Daoy (cell line): Measurements from ENCODE around the gene CHCHD3. TPM values are rescaled to one million over a fixed set of nuclear protein-coding genes. Genes with fewer than 3 reads are reported as not detected.
"Not testable (repeated sequence)": the region's sequence is repeated elsewhere in the genome, so short reads cannot be mapped to it uniquely, and the experiment has no call there.

ENCODE experiments used
- DNase-seq: peaks from one replicate; pipeline ENCODE4 v3.0.0-alpha.2; 2015; ENCODE audit warnings: low read depth
- total RNA-seq: library from RNA; depleted of rRNA; stranded (reverse); fragments of >200 nt; shearing (Covaris generic); gene quantifications from 2 replicates; pipeline ENCODE4 v1.2.3, GENCODE V29; 2014

CHCHD3 gene
- total RNA-seq, 1 experiment from 2014 or later, result 280 TPM

DNA sequence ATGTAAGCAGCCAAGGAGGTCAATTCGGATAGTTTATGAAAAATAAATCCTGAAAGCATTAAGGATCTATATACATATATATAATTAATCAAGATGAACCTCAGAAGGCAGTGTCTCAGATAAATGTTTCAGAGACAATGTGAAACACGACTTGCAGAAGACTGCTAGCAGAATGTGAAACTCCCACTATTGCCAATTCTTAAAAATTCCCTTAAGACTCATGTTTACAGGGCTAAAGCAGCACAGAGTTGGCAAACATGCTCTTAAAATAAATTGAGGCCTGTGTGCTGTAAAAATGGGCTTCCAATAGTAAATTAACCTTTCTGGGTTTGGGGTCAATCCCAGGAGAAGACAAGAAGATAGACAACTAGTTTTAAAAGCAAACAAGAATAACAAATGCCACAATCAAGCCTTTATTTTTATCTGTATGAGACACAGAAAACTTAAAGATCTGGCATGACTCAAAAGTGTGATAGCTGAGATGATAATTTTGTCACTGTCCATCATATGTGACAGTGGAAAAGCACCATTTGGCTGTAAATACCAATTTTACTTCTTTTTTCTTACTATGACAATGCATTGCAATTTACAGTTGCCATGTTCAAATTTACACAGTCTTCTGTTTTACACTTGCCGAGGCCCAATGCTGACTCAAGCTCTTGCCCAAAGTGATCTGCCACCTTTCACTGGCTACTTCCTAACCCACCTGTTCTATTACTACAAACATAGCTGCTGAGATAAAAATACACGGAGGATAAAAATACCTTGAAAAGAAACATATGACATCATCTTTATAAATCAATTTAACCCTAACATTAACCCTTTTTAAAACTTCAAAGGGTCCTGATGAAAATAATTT, 78.6 kb downstream of the CHCHD3 start:
- DNase-seq, result no peak

DNA sequence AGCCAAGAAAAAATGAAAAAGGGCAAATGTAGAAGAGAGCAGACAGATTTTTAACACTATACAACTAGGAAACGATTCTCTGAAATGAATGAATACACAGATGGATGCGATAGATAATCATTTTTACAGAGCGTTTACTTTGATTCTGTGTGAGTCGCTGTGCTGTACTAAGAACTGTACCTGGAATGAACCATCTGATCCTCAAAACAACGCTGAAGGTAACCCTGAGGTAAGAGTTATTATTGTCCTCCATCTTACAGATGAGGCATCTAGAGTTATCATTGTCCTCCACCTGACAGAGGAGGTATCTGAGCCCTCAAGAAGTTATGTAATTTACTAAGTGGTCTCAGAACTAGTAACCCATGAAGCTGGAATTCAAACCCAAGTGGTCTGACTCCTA, 80.2 kb downstream of the CHCHD3 start:
- DNase-seq, result no peak

DNA sequence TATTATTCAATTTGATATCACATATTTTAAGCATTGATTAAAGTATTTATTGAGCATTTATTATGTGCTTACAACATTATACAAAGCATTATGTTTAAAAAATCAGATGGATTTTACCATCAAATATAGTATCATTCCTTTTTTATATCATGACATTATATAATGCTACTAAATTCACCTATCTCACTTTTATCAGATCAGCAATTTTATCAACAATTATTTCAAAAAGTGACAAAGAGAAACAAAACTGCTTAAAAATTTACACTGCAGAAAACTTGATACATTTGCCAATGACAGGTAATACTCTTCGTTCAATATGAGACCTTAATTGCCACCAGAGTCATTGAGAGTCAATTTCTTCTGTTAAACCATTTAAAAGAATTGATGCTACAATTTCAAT, 82.0 kb downstream of the CHCHD3 start:
- no peak for DNase-seq

DNA sequence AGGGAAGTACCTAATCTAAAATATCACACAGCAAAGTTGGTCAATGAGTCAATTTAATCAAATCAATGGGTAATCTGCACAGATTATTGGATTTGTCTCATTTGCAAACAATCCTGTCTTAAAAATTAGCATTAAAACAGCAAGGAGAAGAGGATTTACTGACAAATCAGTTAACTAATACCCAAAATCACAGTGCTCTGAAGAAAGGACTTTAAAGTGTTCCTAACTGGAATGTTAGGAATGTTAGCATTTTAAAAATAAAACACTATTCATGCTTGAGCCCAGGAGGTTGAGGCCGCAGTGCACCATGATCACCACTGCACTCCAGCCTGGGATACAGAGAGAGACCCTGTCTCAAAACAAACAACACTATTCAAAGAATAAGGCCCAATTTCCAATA, 83.1 kb downstream of the CHCHD3 start:
- DNase-seq, result no peak

DNA sequence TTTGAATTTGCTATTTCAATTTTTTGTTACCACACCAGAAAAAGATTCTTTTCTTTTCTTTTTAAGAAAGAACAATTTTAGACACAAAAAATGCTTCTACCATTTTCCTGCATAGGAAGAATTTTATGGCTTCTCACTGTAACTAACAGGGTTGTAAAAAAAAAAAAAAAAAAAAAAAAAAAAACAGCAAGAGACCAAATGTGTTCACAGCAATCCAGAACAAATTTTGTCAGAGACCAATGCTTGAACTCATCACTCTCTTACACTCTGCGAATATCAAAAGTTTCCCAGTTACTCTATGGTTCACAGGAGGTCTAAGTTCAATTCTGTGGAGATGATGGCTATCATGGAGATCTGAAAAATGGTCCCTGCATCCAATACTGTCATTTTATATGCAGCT, 84.4 kb downstream of the CHCHD3 start:
- no peak for DNase-seq

DNA sequence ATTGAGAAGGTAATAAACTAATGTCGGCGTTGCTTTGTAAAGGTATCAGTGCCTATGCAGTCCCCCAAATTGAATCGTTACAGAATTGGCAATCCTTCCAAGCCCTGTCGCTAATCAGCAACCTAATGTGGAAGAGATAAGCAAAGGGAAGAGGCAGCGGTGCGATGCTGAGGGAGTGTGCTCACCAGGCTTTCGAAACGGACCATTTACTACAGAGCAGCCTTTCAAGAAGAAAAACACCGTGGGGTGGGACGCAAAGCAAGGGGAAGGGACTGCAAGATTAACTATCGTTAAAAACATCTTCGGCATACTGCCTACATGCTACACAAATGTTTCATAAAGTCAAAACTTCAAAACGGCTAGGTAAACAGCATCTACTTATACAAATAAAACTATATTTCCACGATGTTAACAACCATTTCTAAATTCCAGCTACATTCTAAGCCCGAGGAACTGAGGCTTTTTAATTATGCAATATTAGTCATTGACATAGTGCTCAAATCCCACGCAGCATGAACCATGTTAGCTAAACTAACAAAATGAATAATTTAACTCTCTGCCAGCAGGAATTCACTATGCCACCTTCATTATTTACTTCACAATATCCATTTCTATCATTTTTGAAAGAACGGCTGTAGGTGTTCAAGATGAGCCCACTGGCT, 85.2 kb downstream of the CHCHD3 start:
- no peak for DNase-seq

DNA sequence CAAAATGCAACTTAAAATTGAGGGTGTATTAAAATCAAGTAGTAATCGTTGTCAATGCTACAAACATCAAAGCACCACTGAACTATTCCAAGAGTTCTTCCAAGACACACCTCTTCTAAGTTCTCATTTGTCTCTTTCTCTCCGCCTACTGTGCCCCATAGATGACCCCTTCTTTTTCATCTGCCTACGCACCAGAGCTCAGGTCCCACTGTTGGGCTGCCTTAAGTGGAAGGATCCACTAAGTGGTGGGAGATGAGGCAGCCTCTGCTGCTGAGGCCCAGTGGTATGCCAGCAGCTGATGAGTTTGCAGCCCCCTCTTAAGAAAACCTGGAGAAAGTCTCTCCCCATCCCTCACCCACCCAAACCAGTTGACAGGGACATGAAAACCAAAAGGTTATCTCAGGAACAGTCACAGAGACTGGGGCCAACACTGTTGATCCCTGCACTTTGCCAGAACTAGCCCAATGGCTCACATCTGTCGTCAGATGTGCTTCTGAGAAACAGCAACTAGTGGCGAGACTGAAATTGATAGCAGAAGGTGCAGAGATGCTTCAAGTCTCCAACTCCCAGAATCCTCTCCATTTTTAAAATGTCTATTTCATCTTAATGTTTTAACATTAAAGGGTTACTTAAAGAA, 88.4 kb downstream of the CHCHD3 start:
- no peak for DNase-seq

DNA sequence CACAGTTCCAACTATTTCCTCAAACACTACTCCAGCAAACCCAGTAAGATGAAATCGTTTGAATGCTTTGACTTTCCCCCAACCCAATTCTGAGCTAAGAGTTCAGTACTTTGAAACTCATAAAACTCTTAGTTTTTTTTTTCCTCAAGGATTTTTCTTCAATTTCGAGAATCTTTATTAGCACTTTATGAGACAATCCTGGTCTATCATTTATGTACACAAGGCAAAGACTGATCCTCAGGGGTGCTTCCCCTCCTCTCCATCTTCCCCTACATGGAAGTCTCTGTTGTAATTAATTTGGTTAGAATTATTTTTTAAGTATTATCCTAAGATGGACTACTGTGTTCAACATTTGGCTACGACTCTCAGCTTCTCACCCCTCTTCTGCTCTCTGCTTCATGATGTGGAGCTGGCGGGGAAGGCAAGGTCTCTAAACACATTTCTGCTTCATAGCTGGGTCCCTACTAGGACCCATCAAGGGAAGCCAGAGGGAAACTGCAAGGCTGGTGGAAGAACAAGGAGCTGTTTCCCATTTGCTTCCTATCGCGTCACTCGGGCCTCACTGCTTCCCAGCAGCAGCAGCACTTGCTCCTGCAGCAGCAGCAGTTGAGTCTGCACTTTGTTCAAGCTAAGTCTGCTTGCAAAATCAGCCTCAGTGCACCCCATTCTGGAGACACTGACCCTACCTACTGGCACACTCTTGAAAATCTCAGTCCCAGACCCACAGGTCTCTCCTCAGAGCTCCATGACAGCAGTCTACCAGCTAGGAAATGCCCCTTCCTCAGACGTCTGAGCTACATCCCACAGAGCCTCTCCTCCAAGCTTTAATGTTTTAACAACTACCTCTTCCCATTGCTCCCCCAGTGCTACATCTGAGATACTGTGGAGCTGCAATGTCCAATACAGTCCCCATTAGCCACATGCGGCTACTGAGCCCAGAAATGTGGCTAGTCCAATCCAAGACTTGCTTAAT, 90.0 kb downstream of the CHCHD3 start:
- no peak for DNase-seq

DNA sequence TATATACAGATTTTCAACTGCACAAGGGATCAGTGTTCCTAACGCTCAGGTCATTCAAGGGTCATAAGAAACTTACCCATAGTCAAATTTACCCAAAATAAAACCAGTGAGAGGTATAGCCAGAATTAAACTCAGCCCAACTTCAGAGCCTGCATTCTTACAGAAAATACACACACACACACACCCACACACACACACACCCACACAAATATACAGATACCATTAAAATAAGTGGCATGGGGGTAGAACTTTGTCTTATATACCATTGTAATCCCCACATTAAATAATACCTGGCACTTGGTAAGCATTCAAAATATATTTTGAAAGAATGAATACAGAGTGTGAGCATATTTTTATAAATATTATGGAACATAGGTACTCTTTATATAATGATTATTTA, 93.8 kb downstream of the CHCHD3 start:
- DNase-seq, result no peak

DNA sequence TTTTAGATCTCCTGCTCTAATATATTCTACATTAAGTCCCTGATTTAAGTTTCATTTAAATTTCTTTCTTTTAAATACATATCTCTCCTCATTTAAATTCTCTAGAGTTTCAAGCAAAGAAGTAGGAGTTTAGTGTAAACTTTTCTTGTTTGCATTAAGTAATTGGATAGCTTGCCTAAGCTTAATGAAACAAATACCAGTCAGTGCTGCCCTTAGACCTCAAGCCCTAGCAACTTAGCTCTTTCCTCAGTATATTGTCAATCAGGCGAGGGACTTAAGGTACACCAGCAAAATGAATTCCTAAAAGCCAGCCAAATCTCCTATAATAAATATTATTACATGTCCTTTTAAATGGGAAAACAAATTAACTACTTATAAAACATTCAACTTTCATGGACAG, 101.5 kb downstream of the CHCHD3 start:
- DNase-seq, result no peak

DNA sequence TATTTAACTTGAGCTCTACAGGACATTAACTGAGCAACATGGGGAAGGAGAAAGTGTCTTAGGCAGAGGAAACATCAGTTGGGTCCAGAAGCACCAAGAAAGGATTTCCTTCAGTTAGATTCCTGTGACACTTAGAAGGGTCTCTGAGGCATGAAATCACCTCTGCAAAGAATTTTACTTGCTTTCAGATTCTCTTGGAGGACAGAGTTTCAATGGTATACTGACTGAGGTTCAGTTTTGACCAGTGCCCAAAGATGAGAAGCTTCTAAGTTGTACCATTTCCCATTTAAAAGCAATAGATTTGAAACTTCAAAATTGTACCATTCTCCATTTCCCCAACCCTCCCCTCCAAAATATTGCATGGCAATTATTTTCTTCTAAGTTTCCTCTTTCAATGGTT, 102.4 kb downstream of the CHCHD3 start:
- DNase-seq, result no peak

DNA sequence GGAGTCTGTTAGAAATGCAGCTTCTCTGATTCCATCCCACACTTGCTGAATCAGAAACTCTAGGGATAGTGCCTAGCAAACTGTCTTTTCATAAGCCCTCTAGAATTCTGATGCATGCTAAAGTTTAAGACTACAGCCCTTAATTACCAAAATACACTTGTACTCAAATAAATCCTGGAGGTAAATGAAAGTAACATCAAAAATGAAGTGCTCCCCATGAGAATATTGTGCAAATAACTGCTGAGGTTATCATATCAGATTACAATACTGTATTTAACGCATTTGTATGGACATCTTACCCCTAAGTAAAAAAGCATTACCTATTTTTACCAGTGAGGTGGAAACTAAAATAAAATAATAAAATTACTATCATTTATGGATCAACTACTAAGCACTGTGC, 104.7 kb downstream of the CHCHD3 start:
- DNase-seq, result no peak

DNA sequence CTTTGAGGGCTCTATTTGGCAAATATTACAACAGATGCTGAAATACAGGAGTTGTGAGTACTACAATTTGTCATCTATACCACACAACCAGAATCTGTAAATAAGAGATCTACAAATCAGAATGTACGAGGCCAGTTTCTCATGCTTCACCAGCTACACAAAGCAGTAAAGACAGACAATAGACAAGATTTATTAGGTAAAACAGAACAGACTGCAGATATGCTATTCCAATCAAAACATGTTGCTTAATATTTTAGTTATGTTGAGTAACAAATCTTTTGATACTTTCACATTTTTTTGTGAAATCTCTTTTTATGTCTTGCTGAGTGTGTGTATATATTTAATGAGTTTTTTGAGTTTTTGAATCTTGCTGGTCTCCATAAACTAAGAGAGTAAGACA, 109.1 kb downstream of the CHCHD3 start:
- DNase-seq, result no peak

DNA sequence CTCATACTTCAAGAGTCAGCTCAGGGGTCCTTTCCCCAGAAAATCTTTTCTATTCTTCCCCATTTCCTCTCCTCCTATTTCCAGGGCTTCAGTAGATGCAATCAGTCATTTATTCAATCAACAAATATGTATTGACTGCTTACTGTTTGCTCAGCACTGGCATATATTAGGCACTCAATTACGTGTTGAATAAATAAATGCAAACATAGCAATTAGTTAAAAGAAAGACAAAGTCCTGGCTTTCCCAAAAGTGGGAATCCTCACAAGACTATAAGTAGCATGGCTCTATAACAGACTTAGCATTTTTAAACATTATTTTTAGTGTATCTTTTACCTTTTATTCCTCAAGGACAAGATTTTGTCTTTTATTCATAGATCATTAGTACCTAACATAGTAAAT, 111.6 kb downstream of the CHCHD3 start:
- no peak for DNase-seq

DNA sequence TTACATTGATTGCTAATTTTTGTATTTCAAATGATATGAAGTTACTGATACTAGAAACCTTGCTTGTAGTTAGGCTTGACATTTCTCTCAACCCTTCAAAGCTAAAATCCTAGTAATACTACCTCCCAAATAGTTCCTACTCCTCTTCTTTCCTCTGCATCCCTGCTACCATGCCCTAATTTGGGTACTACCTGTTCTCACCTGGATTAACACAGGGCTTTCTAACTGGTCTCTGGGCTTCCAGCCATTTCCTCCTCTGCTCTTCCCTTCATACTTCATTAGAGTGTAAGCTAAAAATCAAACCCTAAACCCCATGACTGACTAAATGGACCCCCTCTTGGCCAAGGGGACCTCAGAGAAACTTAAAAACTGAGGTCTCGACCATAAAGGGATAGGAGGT, 112.4 kb downstream of the CHCHD3 start:
- no peak for DNase-seq

DNA sequence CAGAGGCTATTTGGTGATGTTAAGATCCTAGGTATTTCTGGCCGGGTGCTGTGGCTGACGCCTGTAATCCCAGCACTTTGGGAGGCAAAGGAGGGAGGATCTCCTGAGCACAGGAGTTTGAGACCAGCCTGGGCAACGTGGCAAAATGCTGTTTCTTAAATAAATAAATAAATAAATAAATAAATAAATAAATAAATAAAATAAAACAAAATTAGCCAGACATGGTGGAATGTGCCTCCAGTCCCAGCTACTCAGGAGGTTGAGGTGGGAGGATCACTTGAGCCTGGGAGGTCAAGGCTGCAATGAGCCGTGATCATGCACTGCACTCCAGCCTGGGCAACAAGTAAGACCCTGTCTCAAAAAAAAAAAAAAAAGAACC, 114.4 kb downstream of the CHCHD3 start:
- not testable (repeated sequence) for DNase-seq

DNA sequence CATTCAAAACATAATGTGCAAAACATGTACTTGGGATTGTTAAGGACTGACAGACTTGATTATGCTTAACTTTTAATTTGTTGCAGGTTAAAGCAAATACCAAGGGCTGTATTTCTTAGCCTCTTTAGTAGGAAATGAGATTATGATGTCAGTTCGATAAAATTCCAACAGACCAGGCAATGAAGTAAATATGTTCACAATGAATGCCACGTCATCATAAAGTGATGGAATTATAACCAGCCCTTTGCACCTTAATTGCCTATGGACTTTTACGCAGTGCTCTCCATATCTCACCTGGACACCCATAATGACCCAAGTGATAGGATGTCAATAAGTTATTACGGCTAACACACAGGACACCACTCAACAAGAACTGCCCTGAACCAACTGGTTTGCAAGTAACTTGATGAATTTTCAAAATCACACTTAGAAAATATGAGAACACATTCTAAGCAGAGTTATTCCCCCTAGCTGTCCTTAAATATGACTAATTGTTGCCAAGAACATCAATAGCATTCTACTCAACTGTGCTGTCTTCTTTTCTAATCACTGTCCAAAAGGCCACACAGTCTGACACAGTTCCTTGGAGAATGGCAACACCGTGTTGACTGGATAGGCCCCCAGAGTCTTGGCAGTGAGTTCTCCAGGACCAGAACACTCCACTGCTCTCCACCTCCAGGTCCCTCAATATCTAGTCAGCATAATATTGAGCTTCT, 115.0 kb downstream of the CHCHD3 start:
- DNase-seq, result no peak

DNA sequence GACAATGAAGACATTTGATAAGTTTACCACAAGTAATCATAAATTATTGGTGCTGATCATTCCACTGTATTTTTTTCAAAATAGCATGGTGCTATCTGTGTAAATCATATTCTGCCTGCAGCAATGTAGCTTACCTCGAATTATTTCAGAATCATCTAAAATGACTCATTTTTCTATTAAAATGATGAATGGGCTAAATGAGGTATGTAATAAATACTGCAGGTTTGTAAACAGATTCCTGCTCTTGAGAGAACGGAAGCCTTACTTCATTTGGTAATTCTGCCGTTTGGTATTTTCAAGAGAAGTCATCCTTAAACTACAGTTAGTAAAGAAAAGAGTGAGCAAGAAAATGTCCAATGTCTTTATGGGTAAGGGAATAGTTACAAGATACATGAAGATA, 115.9 kb downstream of the CHCHD3 start:
- no peak for DNase-seq

DNA sequence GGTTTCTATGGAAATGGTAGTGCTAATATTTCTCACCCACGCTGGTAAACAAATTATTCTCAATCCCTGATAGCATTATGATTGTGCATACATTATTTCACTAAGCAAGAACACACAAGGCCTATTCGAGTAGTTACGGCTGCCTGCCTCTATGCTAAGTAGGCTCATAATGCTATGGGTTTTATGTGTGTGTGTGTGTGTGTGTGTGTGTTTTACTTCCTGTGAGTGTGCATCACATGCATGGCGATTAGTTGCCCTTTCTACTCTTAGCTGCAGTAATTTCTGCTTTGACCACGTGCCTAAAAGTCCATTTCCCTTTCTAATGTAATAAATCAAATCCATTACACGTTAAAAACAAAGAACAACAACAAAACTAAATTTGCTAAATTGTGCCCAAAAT, 117.0 kb downstream of the CHCHD3 start:
- DNase-seq, result no peak

DNA sequence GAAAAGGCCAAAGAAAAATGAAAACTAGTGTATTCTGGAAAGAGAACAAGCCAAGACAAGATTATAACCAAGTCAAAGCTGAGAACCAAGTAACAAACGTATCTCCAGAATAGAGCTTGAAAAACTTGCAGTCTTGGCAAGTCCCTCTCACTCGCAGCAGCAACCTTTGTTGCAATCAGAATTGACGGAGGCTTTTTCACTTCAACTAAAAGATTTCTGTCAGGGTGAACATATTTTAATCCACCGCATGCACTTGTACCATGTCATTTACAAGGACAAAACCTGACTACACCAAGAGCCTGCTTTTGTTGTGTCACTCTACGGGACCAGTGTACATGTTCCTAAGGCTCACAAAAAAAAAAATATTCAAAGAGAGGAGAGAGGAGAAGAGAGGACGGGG, 122.0 kb downstream of the CHCHD3 start:
- no peak for DNase-seq

DNA sequence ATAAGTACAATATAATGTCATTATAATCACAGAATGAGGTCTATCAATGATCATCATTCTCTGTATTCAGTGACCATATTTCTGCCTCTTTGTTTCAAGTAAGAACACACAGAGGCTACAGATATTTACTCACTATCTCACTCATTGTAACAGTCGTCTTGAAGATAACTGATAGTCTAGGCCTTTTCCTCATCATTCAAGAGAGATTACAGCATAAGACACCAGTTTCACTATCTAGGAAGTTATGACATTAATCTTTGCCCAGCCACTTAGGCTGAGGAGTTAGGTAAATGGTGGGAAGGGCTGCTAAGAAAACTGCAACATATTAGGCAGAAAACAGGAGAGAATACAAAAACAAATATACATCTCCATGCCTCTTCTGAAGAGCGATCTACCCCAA, 125.3 kb downstream of the CHCHD3 start:
- no peak for DNase-seq
